Nephron progenitor cell (in vitro differentiated cells): ENCODE results near the gene LRBA.

ENCODE experiments used
- DNase-seq: peaks from one replicate; pipeline ENCODE4 v3.0.0; 2021
- H3K27ac Mint-ChIP-seq: 2 replicates; pipeline ENCODE4 v1.8.0; 2021; ENCODE audit warnings: mild to moderate bottlenecking, moderate library complexity, mixed read lengths
- H3K27me3 Mint-ChIP-seq: 2 replicates; pipeline ENCODE4 v1.8.0; 2021; ENCODE audit warnings: mild to moderate bottlenecking, low read depth, mixed read lengths; ENCODE audit not compliant: poor library complexity
- H3K36me3 Mint-ChIP-seq: 2 replicates; pipeline ENCODE4 v1.8.0; 2021; ENCODE audit warnings: low read depth, mixed read lengths
- H3K4me1 Mint-ChIP-seq: 2 replicates; pipeline ENCODE4 v1.8.0; 2021; ENCODE audit warnings: mixed read lengths
- H3K4me3 Mint-ChIP-seq: 2 replicates; pipeline ENCODE4 v1.8.0; 2021; ENCODE audit warnings: mild to moderate bottlenecking, moderate library complexity, mixed read lengths
- H3K9me3 Mint-ChIP-seq: 2 replicates; pipeline ENCODE4 v1.8.0; 2021; ENCODE audit warnings: mild to moderate bottlenecking, moderate library complexity, mixed read lengths
- CTCF ChIP-seq: fragments of 200-600 bp; sonication (generic); IDR thresholded peaks from 2 replicates; pipeline ENCODE4 v1.5.0; 2021; ENCODE audit warnings: antibody characterized with exemption

Gene LRBA

GRCh38 chr4:150585611-150586010 is 429.5 kb downstream of the LRBA start:
- no peak for TF ChIP-seq CTCF
- Mint-ChIP-seq H3K27ac (no peak overlapping the region), H3K4me3 (no peak overlapping the region), H3K27me3 (peaks cover 63% of the 10 kb centered on the region), H3K9me3 (no peaks in the 10 kb centered on the region), H3K4me1 (peaks cover 35% of the 10 kb centered on the region), H3K36me3 (no peaks in the 10 kb centered on the region)
- DNase-seq: no peak

GRCh38 chr4:150584111-150584915 is 430.8 kb downstream of the LRBA start:
- Mint-ChIP-seq H3K27ac (no peak overlapping the region), H3K27me3 (peaks cover 76% of the 10 kb centered on the region), H3K4me1 (peaks cover 47% of the 10 kb centered on the region)

GRCh38 chr4:150583287-150584110 is 431.6 kb downstream of the LRBA start:
- Mint-ChIP-seq H3K4me3 (peak overlapping the region; percentile 81), H3K9me3 (no peaks in the 10 kb centered on the region), H3K4me1 (peaks cover 55% of the 10 kb centered on the region), H3K27me3 (peaks cover 84% of the 10 kb centered on the region), H3K36me3 (no peaks in the 10 kb centered on the region), H3K27ac (no peak overlapping the region)
- peak; percentile 55 for DNase-seq
- TF ChIP-seq CTCF: no peak

More at GRCh38 chr4:150584111-150584915, 430.8 kb downstream of the LRBA start:
- no peak for DNase-seq
- Mint-ChIP-seq H3K36me3 (no peaks in the 10 kb centered on the region), H3K4me3 (peak overlapping the region; percentile 81), H3K9me3 (no peaks in the 10 kb centered on the region)
- TF ChIP-seq CTCF: no peak

- Mint-ChIP-seq H3K27me3 (peaks cover 87% of the 10 kb centered on the region), H3K4me3 (peak overlapping the region; percentile 81), H3K9me3 (no peaks in the 10 kb centered on the region), H3K4me1 (peaks cover 56% of the 10 kb centered on the region), H3K36me3 (no peaks in the 10 kb centered on the region), H3K27ac (no peak overlapping the region)
- TF ChIP-seq CTCF: no peak
- peak; percentile 37 for DNase-seq
Observed at GRCh38 chr4:150582873-150583286, 432.2 kb downstream of the LRBA start.

- Mint-ChIP-seq H3K36me3 (no peaks in the 10 kb centered on the region), H3K27me3 (peaks cover 90% of the 10 kb centered on the region), H3K4me1 (peaks cover 56% of the 10 kb centered on the region), H3K27ac (no peak within 1 kb of the TSS), H3K9me3 (no peaks in the 10 kb centered on the region), H3K4me3 (peak within 1 kb of the TSS; percentile 81)
- peak; percentile 18 for DNase-seq
- no peak for TF ChIP-seq CTCF
Observed at GRCh38 chr4:150582146-150582872, 432.8 kb downstream of the LRBA start, which contains the start of gene MAB21L2. Gene MAB21L2 (plus strand): TSS chr4:150582151. CDS start chr4:150583030, 879 bp downstream.
